Lower lobe of right lung (tissue), 2 donors: ENCODE data around the gene AKAP1. TPM values are rescaled to one million over a fixed set of nuclear protein-coding genes. Genes with fewer than 3 reads are reported as not detected.

Source experiments
- ATAC-seq, 2 donors: fragments of 200-7000 bp; cut with Tn5 transposase; one replicate each; pipeline ENCODE4 v1.9.1; 2020 to 2022; ENCODE audit warnings: mild to moderate bottlenecking in 2 of 2, moderate library complexity in 2 of 2
- DNase-seq: peaks from one replicate; pipeline ENCODE4 v3.0.0-alpha.2; 2020
- H3K27ac ChIP-seq: fragments of 200-600 bp; one replicate; pipeline ENCODE4 v1.8.0; 2022
- H3K27me3 ChIP-seq: fragments of 200-600 bp; one replicate; pipeline ENCODE4 v1.8.0; 2022; ENCODE audit warnings: low read depth
- H3K36me3 ChIP-seq: fragments of 200-600 bp; one replicate; pipeline ENCODE4 v1.8.0; 2022; ENCODE audit warnings: mild to moderate bottlenecking
- H3K4me1 ChIP-seq: fragments of 200-600 bp; one replicate; pipeline ENCODE4 v1.8.0; 2022
- H3K4me3 ChIP-seq: fragments of 200-600 bp; one replicate; pipeline ENCODE4 v1.8.0; 2022; ENCODE audit warnings: mild to moderate bottlenecking
- H3K9me3 ChIP-seq: fragments of 200-600 bp; one replicate; pipeline ENCODE4 v1.8.0; 2022
- intact Hi-C: fragments of 100-400 bp; cut with DNase I; formaldehyde crosslinking; loops from one replicate; pipeline ENCODE4 v1.11.0; 2022
- total RNA-seq: library from RNA; stranded (reverse); fragmentation: NEBNext Ultra II Directional; extraction: Animal tissue kit (Norgen Biotek cat#: 25700); gene quantifications from one replicate; pipeline ENCODE4 v1.2.1, GENCODE V29; 2021
- TF ChIP-seq, protein P1 (sequence below): fragments of 200-600 bp; IDR thresholded peaks from one replicate; pipeline ENCODE4 v1.8.0; 2022; ENCODE audit warnings: antibody characterized with exemption, mild to moderate bottlenecking
- donor health status: DM: no; HTN: yes; CAD: no; lungs with severe emphysema.

Gene AKAP1
- total RNA-seq, 1 donor from 2014 or later = 54.5 TPM

DNA sequence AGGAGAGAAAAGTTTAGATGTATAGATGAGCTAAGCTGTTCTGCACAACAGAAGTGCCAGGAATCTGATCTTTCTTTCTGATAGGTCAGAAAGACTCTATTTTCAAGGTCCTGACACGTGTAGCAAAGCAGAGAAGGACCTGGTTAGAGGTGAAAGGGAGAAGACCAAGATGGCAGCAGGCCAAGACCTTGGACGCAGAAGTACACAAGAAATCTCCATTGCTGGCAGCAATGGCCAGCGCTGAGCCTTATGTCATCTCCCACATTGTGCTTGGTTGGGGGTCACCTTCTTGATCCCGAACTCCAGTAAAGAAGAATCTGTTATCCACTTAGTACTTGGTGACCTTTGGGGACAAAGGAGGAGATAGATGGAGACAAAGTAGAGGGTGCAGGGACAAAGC is 41.8 kb upstream of the AKAP1 start:
- no peak for DNase-seq
- H3K36me3 ChIP-seq = no peaks in the 10 kb centered on the region
- intact Hi-C loops = no loop called here

DNA sequence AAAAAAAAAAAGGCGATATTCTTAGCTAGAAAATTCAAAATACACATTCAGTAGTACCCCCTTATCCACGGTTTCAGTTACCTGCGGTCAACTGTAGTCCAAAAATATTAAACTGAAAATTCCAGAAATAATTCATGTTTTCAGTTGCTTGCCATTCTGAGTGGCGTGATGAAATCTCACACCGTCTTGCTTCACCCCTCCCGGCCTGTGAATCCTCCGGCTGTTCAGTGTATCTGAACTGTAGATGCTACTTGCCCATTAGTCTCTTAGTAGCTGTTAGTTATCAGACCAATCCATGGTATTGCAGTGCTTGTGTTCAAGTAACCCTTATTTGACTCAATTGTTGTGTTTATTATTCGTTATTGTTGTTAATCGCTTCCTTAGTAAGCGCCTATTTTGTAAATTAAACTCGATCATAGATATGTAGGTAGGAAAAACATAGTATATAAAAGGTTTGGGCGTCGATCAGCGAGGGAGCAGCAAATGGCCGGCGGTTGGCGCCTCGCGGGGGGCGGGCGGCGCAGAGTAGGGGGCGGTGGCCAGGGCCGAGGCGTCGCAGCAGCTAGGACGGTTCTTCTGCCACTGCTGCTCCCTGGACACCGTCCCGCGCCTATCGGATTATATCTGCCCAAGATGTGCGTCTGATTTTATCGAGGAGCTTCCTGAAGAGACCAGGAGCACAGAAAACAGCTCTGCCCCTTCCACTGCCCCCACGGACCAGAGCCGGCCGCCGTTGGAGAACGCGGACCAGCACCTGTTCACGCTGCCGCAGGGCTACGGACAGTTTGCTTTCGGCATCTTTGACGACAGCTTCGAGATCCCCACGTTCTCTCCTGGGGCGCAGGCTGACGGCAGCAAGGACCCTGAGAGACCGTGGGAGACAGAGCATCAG is 39.8 kb upstream of the AKAP1 start:
- Histone ChIP-seq H3K9me3 (no peaks in the 10 kb centered on the region), H3K4me1 (peaks cover 15% of the 10 kb centered on the region), H3K36me3 (no peaks in the 10 kb centered on the region), H3K27me3 (peaks cover 27% of the 10 kb centered on the region), H3K4me3 (peak overlapping the region; percentile 52), H3K27ac (peak overlapping the region; percentile 56)
- peak; percentile 2 to 28 for ATAC-seq
- intact Hi-C loops = no loop called here
- DNase-seq = no peak
- TF ChIP-seq, protein P1, sequence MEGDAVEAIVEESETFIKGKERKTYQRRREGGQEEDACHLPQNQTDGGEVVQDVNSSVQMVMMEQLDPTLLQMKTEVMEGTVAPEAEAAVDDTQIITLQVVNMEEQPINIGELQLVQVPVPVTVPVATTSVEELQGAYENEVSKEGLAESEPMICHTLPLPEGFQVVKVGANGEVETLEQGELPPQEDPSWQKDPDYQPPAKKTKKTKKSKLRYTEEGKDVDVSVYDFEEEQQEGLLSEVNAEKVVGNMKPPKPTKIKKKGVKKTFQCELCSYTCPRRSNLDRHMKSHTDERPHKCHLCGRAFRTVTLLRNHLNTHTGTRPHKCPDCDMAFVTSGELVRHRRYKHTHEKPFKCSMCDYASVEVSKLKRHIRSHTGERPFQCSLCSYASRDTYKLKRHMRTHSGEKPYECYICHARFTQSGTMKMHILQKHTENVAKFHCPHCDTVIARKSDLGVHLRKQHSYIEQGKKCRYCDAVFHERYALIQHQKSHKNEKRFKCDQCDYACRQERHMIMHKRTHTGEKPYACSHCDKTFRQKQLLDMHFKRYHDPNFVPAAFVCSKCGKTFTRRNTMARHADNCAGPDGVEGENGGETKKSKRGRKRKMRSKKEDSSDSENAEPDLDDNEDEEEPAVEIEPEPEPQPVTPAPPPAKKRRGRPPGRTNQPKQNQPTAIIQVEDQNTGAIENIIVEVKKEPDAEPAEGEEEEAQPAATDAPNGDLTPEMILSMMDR = no peak

More for the DNA sequence above, 41.8 kb upstream of the AKAP1 start:
- H3K27me3 ChIP-seq = peaks cover 27% of the 10 kb centered on the region
- no peak for ATAC-seq
- H3K9me3 ChIP-seq = no peaks in the 10 kb centered on the region
- H3K4me1 ChIP-seq = peaks cover 15% of the 10 kb centered on the region
- H3K4me3 ChIP-seq = no peak overlapping the region
- no peak overlapping the region for H3K27ac ChIP-seq
- TF ChIP-seq, protein P1 = no peak

DNA sequence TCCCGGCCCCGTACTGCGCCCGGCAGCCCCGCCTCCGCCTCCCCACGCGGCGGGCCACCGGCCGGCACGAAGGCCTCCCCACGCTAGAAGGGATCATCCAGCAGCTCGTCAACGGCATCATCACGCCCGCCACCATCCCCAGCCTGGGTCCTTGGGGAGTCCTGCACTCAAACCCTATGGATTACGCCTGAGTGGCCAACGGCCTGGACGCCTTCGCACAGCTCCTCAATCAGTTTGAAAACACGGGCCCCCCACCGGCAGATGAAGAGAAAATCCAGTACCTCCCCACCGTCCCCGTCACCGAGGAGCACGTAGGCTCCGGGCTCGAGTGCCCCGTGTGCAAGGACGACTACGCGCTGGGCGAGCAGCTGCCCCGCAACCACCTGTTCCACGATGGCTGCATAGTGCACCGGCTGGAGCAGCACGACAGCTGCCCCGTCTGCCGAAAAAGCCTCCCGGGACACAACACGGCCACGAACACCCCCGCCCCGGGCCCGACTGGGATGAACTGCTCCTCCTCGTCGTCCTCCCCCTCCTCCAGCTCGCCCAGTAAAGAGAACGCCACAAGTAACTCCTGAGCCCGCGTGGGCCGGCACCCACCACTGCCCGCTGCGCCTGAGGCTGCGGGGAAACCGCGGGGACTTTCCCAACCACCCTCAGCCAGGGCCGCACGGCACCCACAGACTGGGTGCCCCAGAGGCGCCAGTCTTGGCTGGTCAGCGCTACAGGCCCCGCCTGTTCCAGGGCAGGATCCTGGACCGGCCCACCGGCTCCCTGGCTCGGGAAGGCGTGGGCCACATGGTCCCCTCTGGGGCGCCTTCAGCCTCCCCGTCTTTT is 39.0 kb upstream of the AKAP1 start:
- peaks cover 15% of the 10 kb centered on the region for H3K4me1 ChIP-seq
- H3K27me3 ChIP-seq = peaks cover 27% of the 10 kb centered on the region
- TF ChIP-seq, protein P1 = no peak
- ATAC-seq (peak; percentile 86 to 96), DNase-seq (peak; percentile 65)
- H3K4me3 ChIP-seq = peak overlapping the region; percentile 52
- H3K27ac ChIP-seq = peak overlapping the region; percentile 56
- intact Hi-C loops = no loop called here
- no peaks in the 10 kb centered on the region for H3K9me3 ChIP-seq
- H3K36me3 ChIP-seq = no peaks in the 10 kb centered on the region

DNA sequence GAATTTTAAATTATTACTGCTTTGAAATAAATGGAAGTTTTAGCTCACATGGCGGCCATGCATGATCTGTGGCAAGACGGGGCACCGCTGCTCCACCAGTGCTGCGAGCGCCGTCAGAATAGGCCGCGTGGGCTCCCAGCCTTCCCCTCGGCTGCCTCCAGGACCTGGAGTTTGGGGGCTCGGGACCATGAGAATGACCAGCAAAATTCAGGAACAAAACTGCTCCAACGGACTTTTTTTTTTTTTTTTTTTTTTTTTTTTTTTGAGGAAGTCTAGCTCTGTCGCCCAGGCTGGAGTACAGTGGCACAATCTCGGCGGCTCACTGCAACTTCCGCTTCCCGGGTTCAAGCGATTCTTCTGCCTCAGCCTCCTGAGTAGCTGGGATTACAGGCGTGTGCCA is 38.3 kb upstream of the AKAP1 start:
- Histone ChIP-seq H3K36me3 (no peaks in the 10 kb centered on the region), H3K4me3 (peak overlapping the region; percentile 52), H3K27me3 (peaks cover 27% of the 10 kb centered on the region), H3K9me3 (no peaks in the 10 kb centered on the region), H3K27ac (peak overlapping the region; percentile 56), H3K4me1 (peaks cover 15% of the 10 kb centered on the region)
- TF ChIP-seq, protein P1 = no peak
- intact Hi-C loops = no loop called here
- ATAC-seq (peak; percentile 17 to 29), DNase-seq (peak; percentile 65)

DNA sequence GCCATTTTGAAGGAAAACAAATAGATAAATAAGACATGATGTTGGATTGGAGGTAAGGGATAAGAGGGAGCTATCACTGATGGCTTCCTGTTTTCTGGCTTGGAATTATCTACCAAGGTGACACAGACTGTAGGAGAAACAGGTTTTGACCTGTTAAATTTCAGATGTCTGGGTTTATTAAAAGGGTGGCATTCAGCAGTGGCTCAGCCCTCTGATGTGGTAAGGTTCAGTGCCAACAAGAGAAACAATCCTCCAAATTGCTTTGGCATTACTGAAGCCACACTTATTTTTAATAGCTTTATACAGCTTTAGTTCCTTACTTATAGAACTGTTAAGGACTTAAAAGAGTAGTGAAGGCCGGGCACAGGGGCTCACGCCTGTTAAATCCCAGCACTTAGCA is 37.0 kb upstream of the AKAP1 start:
- ATAC-seq (no peak), DNase-seq (no peak)
- Histone ChIP-seq H3K4me1 (peaks cover 15% of the 10 kb centered on the region), H3K9me3 (no peaks in the 10 kb centered on the region), H3K36me3 (no peaks in the 10 kb centered on the region), H3K4me3 (no peak overlapping the region), H3K27ac (no peak overlapping the region), H3K27me3 (peaks cover 25% of the 10 kb centered on the region)
- TF ChIP-seq, protein P1 = no peak
- intact Hi-C loops = no loop called here
